SU-DHL-6 (cell line): ENCODE data around the gene AMZ1.

Experiments
- CTCF ChIP-seq: fragments of 200-600 bp; sonication (generic); IDR thresholded peaks from one replicate; pipeline ENCODE4 v1.5.1; 2017; ENCODE audit warnings: antibody characterized with exemption, mild to moderate bottlenecking, low read length, moderate library complexity; ENCODE audit not compliant: insufficient read depth, poor library complexity, severe bottlenecking
- EZH2phosphoT487 ChIP-seq: fragments of 200-600 bp; sonication (generic), shearing (Covaris generic); conservative IDR thresholded peaks from 2 replicates; pipeline ENCODE4 v1.6.1; 2018; ENCODE audit warnings: mild to moderate bottlenecking, antibody characterized with exemption, low read length, moderate library complexity, mixed read lengths

DNA sequence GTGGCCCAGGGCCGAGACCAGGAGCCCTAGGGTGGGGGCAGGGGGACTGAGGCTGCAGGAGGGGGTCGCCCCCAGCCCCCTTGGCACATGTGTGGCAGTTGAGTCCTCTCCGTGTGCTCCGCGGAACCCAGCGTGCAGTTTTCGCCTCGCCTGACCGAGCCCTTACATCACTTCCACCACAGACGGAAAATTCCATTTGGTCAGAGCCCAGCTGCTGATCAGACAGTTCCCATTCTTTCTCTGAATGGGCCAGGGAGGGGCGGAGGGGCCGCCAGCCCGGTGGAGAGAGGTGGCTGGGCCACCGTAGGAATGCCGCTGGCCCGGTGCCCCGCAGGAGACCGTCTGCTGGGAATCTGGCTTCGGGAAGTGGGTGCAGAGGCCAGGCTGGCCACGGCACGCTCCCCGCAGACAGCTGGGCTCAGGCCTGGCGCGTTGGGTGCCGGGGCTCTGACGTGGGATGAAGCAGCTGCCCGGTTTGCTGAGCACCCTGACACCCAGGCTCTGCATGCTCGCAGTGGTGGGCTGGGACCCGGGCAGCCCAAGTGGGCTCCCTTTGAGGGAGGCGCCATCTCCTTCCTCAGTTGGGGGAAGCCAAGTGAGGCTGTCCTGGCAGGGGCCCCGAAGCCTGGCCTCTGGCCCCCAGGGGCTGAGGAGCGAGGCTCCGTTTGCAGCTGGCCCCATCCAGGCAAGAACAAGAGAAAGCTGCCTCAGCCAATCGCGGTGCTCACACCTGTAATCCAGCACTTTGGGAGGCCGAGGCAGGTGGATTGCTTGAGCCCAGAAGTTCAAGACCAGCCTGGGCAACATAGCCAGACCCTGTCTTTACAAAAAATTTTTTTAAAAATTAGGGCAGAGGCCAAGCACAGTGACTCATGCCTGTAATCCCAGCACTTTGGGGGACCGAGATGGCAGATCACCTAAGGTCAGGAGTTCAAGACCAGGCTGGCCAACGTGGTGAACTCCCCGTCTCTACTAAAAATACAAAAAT is 46.3 kb upstream of the AMZ1 start:
- TF ChIP-seq CTCF, result no peak
- no peak for TF ChIP-seq EZH2phosphoT487
